Glutamatergic neuron (in vitro differentiated cells): Measurements from ENCODE around the gene ZNF789. TPM values are rescaled to one million over a fixed set of nuclear protein-coding genes. Genes with fewer than 3 reads are reported as not detected.

Source experiments
- total RNA-seq: library from RNA; stranded (reverse); fragmentation: NEBNext Ultra II Directional; extraction: Animal tissue kit (Norgen Biotek cat#: 25700); gene quantifications from one replicate; pipeline ENCODE4 v1.2.1, GENCODE V29; 2021; ENCODE audit not compliant: unreplicated experiment

The ZNF789 gene
- total RNA-seq, 1 donor from 2014 or later, result 19.5 TPM

Other genes with a start within 250 kb of the ZNF789 start
- not detected for gene MYH16, start 200.1 kb upstream of the ZNF789 start, total RNA-seq
- gene ARPC1A, start 147.0 kb upstream of the ZNF789 start, total RNA-seq, result 173 TPM
- gene ARPC1B, start 98.2 kb upstream of the ZNF789 start, total RNA-seq, result 9.5 TPM
- gene PDAP1, start 64.3 kb upstream of the ZNF789 start, total RNA-seq, result 134 TPM
- gene BUD31, start 63.9 kb upstream of the ZNF789 start, total RNA-seq, result 73.9 TPM
- gene PTCD1, start 34.1 kb upstream of the ZNF789 start, total RNA-seq, result 5.5 TPM
- gene CPSF4, start 33.9 kb upstream of the ZNF789 start, total RNA-seq, result 106 TPM
- gene ATP5MF, start 6.7 kb upstream of the ZNF789 start, total RNA-seq, result 291 TPM
- gene ZNF394, start 27.4 kb downstream of the ZNF789 start, total RNA-seq, result 19.9 TPM
- 18.7 TPM for gene ZKSCAN5, start 31.8 kb downstream of the ZNF789 start, total RNA-seq
- 8.1 TPM for gene FAM200A, start 79.2 kb downstream of the ZNF789 start, total RNA-seq
- gene ZNF655, start 85.8 kb downstream of the ZNF789 start, total RNA-seq, result 74.0 TPM
- 0.66 TPM for gene TMEM225B, start 125.4 kb downstream of the ZNF789 start, total RNA-seq
- gene ZSCAN25, start 144.1 kb downstream of the ZNF789 start, total RNA-seq, result 26.6 TPM
- not detected for gene CYP3A5, start 207.1 kb downstream of the ZNF789 start, total RNA-seq